ENCODE results near the gene APOLD1.

DNA sequence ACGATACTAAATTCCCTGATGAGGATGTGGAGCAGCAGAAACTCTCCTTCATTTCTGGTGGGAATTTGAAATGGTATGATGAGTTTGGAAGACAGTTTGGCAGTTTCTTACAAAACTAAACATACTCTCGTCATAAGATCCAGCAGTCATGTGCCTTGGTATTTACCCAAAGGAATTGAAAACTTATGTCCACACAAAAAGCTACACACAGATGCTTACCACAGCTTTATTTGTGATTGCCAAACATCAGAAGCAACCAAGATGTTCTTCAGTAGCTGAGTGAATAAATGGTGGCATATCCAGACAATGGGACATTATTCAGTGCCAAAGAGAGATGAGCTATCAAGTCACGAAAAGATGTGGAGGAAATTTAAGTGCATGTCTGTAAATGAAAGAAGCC is 10.7 kb upstream of the APOLD1 start:
- TF ChIP-seq, protein P1, sequence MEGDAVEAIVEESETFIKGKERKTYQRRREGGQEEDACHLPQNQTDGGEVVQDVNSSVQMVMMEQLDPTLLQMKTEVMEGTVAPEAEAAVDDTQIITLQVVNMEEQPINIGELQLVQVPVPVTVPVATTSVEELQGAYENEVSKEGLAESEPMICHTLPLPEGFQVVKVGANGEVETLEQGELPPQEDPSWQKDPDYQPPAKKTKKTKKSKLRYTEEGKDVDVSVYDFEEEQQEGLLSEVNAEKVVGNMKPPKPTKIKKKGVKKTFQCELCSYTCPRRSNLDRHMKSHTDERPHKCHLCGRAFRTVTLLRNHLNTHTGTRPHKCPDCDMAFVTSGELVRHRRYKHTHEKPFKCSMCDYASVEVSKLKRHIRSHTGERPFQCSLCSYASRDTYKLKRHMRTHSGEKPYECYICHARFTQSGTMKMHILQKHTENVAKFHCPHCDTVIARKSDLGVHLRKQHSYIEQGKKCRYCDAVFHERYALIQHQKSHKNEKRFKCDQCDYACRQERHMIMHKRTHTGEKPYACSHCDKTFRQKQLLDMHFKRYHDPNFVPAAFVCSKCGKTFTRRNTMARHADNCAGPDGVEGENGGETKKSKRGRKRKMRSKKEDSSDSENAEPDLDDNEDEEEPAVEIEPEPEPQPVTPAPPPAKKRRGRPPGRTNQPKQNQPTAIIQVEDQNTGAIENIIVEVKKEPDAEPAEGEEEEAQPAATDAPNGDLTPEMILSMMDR (IDR thresholded peaks at IDR 0.05): no peak
- TF ChIP-seq EP300 (IDR thresholded peaks at IDR 0.05) (no peak), POLR2A (IDR thresholded peaks at IDR 0.05) (no peak)
